Panc1 (cell line): ENCODE results near the gene UTF1.

Experiments used
- POLR2AphosphoS5 ChIP-seq: IDR thresholded peaks from 2 replicates; pipeline ENCODE4 v1.6.1; 2012; ENCODE audit warnings: mild to moderate bottlenecking, low read depth, low read length, moderate library complexity
- TF ChIP-seq, protein P1 (sequence below): fragments of 450-650 bp; IDR thresholded peaks from 2 replicates; pipeline ENCODE4 v1.5.1; 2017; ENCODE audit warnings: mild to moderate bottlenecking
- TF ChIP-seq, protein P2 (sequence below), 2 experiments: IDR thresholded peaks; 2 replicates each; pipeline ENCODE4 v1.6.1; 2011 to 2012; ENCODE audit warnings: low read depth in 2 of 2, control low read depth in 1 of 2, low read length in 1 of 2, mild to moderate bottlenecking in 1 of 2, moderate library complexity in 1 of 2; ENCODE audit not compliant: insufficient read depth in 1 of 2

- TF ChIP-seq, protein P1, sequence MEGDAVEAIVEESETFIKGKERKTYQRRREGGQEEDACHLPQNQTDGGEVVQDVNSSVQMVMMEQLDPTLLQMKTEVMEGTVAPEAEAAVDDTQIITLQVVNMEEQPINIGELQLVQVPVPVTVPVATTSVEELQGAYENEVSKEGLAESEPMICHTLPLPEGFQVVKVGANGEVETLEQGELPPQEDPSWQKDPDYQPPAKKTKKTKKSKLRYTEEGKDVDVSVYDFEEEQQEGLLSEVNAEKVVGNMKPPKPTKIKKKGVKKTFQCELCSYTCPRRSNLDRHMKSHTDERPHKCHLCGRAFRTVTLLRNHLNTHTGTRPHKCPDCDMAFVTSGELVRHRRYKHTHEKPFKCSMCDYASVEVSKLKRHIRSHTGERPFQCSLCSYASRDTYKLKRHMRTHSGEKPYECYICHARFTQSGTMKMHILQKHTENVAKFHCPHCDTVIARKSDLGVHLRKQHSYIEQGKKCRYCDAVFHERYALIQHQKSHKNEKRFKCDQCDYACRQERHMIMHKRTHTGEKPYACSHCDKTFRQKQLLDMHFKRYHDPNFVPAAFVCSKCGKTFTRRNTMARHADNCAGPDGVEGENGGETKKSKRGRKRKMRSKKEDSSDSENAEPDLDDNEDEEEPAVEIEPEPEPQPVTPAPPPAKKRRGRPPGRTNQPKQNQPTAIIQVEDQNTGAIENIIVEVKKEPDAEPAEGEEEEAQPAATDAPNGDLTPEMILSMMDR: no peak
- TF ChIP-seq POLR2AphosphoS5: no peak
- TF ChIP-seq, protein P2, sequence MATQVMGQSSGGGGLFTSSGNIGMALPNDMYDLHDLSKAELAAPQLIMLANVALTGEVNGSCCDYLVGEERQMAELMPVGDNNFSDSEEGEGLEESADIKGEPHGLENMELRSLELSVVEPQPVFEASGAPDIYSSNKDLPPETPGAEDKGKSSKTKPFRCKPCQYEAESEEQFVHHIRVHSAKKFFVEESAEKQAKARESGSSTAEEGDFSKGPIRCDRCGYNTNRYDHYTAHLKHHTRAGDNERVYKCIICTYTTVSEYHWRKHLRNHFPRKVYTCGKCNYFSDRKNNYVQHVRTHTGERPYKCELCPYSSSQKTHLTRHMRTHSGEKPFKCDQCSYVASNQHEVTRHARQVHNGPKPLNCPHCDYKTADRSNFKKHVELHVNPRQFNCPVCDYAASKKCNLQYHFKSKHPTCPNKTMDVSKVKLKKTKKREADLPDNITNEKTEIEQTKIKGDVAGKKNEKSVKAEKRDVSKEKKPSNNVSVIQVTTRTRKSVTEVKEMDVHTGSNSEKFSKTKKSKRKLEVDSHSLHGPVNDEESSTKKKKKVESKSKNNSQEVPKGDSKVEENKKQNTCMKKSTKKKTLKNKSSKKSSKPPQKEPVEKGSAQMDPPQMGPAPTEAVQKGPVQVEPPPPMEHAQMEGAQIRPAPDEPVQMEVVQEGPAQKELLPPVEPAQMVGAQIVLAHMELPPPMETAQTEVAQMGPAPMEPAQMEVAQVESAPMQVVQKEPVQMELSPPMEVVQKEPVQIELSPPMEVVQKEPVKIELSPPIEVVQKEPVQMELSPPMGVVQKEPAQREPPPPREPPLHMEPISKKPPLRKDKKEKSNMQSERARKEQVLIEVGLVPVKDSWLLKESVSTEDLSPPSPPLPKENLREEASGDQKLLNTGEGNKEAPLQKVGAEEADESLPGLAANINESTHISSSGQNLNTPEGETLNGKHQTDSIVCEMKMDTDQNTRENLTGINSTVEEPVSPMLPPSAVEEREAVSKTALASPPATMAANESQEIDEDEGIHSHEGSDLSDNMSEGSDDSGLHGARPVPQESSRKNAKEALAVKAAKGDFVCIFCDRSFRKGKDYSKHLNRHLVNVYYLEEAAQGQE (IDR thresholded peaks at IDR 0.05; ENCODE audit: insufficient read depth in 1 of 2, low read depth in 2 of 2, low read length in 1 of 2): no peak
Measured at GRCh38 chr10:133231244-133231945, 1.4 kb downstream of the UTF1 start.
